ENCODE results near the gene MAML2. TPM values are rescaled to one million over a fixed set of nuclear protein-coding genes. Genes with fewer than 3 reads are reported as not detected.

The MAML2 gene
- total RNA-seq, 1 donor = 48.2 TPM

GRCh38 chr11:96203567-96204365 lies 139.2 kb downstream of the MAML2 start:
- Histone ChIP-seq H3K4me1 (ENCODE audit: insufficient read depth, low read length) (peaks cover 52% of the 10 kb centered on the region), H3K27me3 (ENCODE audit: insufficient read depth, low read length) (no peaks in the 10 kb centered on the region), H3K4me3 (ENCODE audit: low read length) (no peak overlapping the region), H3K9me3 (ENCODE audit: low read depth, low read length) (no peaks in the 10 kb centered on the region)

GRCh38 chr11:96200243-96200642 lies 142.8 kb downstream of the MAML2 start:
- Histone ChIP-seq H3K9me3 (ENCODE audit: low read depth, low read length) (no peaks in the 10 kb centered on the region), H3K4me3 (ENCODE audit: low read length) (no peak overlapping the region), H3K4me1 (ENCODE audit: insufficient read depth, low read length) (peaks cover 42% of the 10 kb centered on the region), H3K27me3 (ENCODE audit: insufficient read depth, low read length) (no peaks in the 10 kb centered on the region)

- H3K27me3 ChIP-seq (ENCODE audit: insufficient read depth, low read length) = no peaks in the 10 kb centered on the region
- H3K4me1 ChIP-seq (ENCODE audit: insufficient read depth, low read length) = peaks cover 46% of the 10 kb centered on the region
- H3K4me3 ChIP-seq (ENCODE audit: low read length) = no peak overlapping the region
- no peaks in the 10 kb centered on the region for H3K9me3 ChIP-seq (ENCODE audit: low read depth, low read length)
Measured at GRCh38 chr11:96199563-96200025, 143.4 kb downstream of the MAML2 start.

- Histone ChIP-seq H3K27me3 (ENCODE audit: insufficient read depth, low read length) (no peaks in the 10 kb centered on the region), H3K4me3 (ENCODE audit: low read length) (no peak overlapping the region), H3K9me3 (ENCODE audit: low read depth, low read length) (no peaks in the 10 kb centered on the region), H3K4me1 (ENCODE audit: insufficient read depth, low read length) (peaks cover 44% of the 10 kb centered on the region)
Measured at GRCh38 chr11:96197801-96198701, 144.9 kb downstream of the MAML2 start.

- no peaks in the 10 kb centered on the region for H3K9me3 ChIP-seq (ENCODE audit: low read depth, low read length)
- H3K4me3 ChIP-seq (ENCODE audit: low read length) = no peak overlapping the region
- H3K4me1 ChIP-seq (ENCODE audit: insufficient read depth, low read length) = peaks cover 44% of the 10 kb centered on the region
- no peaks in the 10 kb centered on the region for H3K27me3 ChIP-seq (ENCODE audit: insufficient read depth, low read length)
Measured at GRCh38 chr11:96197103-96197502, 145.9 kb downstream of the MAML2 start.

GRCh38 chr11:96196181-96196662 lies 146.8 kb downstream of the MAML2 start:
- Histone ChIP-seq H3K27me3 (ENCODE audit: insufficient read depth, low read length) (no peaks in the 10 kb centered on the region), H3K4me1 (ENCODE audit: insufficient read depth, low read length) (peaks cover 44% of the 10 kb centered on the region), H3K9me3 (ENCODE audit: low read depth, low read length) (no peaks in the 10 kb centered on the region), H3K4me3 (ENCODE audit: low read length) (no peak overlapping the region)

- H3K27me3 ChIP-seq (ENCODE audit: insufficient read depth, low read length) = no peaks in the 10 kb centered on the region
- no peak overlapping the region for H3K4me3 ChIP-seq (ENCODE audit: low read length)
- no peaks in the 10 kb centered on the region for H3K9me3 ChIP-seq (ENCODE audit: low read depth, low read length)
- H3K4me1 ChIP-seq (ENCODE audit: insufficient read depth, low read length) = peaks cover 44% of the 10 kb centered on the region
Measured at GRCh38 chr11:96195671-96196070, 147.3 kb downstream of the MAML2 start.

- Histone ChIP-seq H3K9me3 (ENCODE audit: low read depth, low read length) (no peaks in the 10 kb centered on the region), H3K27me3 (ENCODE audit: insufficient read depth, low read length) (no peaks in the 10 kb centered on the region), H3K4me3 (ENCODE audit: low read length) (no peak overlapping the region), H3K4me1 (ENCODE audit: insufficient read depth, low read length) (peaks cover 48% of the 10 kb centered on the region)
Measured at GRCh38 chr11:96194581-96195374, 148.2 kb downstream of the MAML2 start.

GRCh38 chr11:96193745-96194443 lies 149.1 kb downstream of the MAML2 start:
- H3K4me1 ChIP-seq (ENCODE audit: insufficient read depth, low read length) = peaks cover 42% of the 10 kb centered on the region
- H3K27me3 ChIP-seq (ENCODE audit: insufficient read depth, low read length) = no peaks in the 10 kb centered on the region
- H3K9me3 ChIP-seq (ENCODE audit: low read depth, low read length) = no peaks in the 10 kb centered on the region
- H3K4me3 ChIP-seq (ENCODE audit: low read length) = no peak overlapping the region

GRCh38 chr11:96191752-96192151 lies 151.2 kb downstream of the MAML2 start:
- peaks cover 34% of the 10 kb centered on the region for H3K4me1 ChIP-seq (ENCODE audit: insufficient read depth, low read length)

GRCh38 chr11:96189351-96189750 lies 153.6 kb downstream of the MAML2 start:
- no peaks in the 10 kb centered on the region for H3K27me3 ChIP-seq (ENCODE audit: insufficient read depth, low read length)
- H3K4me3 ChIP-seq (ENCODE audit: low read length) = no peak overlapping the region
- peaks cover 40% of the 10 kb centered on the region for H3K4me1 ChIP-seq (ENCODE audit: insufficient read depth, low read length)
- H3K9me3 ChIP-seq (ENCODE audit: low read depth, low read length) = no peaks in the 10 kb centered on the region

More at GRCh38 chr11:96191752-96192151, 151.2 kb downstream of the MAML2 start:
- Histone ChIP-seq H3K4me3 (ENCODE audit: low read length) (no peak overlapping the region), H3K9me3 (ENCODE audit: low read depth, low read length) (no peaks in the 10 kb centered on the region), H3K27me3 (ENCODE audit: insufficient read depth, low read length) (no peaks in the 10 kb centered on the region)

GRCh38 chr11:96188243-96189006 lies 154.6 kb downstream of the MAML2 start:
- H3K4me3 ChIP-seq (ENCODE audit: low read length) = no peak overlapping the region
- H3K4me1 ChIP-seq (ENCODE audit: insufficient read depth, low read length) = peaks cover 34% of the 10 kb centered on the region
- no peaks in the 10 kb centered on the region for H3K9me3 ChIP-seq (ENCODE audit: low read depth, low read length)
- no peaks in the 10 kb centered on the region for H3K27me3 ChIP-seq (ENCODE audit: insufficient read depth, low read length)

GRCh38 chr11:96187822-96188221 lies 155.2 kb downstream of the MAML2 start:
- Histone ChIP-seq H3K4me1 (ENCODE audit: insufficient read depth, low read length) (peaks cover 34% of the 10 kb centered on the region), H3K9me3 (ENCODE audit: low read depth, low read length) (no peaks in the 10 kb centered on the region), H3K27me3 (ENCODE audit: insufficient read depth, low read length) (no peaks in the 10 kb centered on the region), H3K4me3 (ENCODE audit: low read length) (no peak overlapping the region)

All from mononuclear cell (primary cell).